Retina (tissue), 1 donor: ENCODE measurements around the gene PRKAR1B.

Experiments used
- DNase-seq: peaks from one replicate; pipeline ENCODE4 v3.0.0-alpha.2; 2016

The PRKAR1B gene

DNA sequence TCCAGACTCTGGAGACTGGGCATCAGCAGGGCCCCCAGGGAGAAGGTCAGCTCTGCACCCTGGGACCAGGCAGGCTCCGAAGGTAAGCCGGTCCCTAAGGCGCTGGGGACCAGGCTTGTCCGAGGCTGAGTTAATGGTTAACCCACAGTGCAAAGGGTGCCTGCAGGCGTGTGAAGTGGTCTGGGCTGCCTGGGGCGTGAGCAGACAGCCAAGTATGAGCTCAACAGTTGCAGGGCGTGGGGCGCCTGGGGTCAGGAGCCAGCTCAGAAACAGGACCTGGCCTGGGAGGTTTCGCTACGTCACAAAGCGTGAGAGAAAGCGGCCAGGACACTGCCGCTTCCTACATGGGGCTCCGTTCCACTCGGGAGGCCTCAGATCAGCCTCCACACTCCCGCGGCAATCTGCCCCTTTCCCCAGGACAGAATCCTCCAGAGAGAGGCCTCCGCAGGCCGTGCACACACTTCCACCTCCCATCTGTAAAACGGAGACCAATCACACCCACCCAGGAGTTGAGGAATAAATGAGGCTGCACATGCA, 223.4 kb downstream of the PRKAR1B start:
- no peak for DNase-seq

DNA sequence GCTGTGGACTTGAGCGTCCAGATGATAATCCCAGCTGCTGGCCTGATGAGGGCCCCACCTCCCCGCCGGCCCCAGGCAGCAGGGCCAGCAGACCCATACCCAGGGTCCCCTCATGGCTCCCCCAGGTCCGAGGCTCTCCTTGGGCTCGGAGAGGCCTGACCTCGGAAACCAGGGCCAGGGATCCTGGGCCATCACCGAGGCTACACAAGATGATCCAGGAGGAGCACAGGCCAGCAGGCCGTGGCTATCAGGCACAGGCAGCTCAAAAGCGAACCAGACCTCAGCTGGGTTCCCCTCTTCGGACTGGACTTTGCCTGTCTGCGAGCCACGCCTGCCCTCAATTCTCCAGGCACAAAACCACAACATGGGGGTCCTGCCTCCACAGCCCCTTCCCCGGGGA, 224.8 kb downstream of the PRKAR1B start:
- no peak for DNase-seq

DNA sequence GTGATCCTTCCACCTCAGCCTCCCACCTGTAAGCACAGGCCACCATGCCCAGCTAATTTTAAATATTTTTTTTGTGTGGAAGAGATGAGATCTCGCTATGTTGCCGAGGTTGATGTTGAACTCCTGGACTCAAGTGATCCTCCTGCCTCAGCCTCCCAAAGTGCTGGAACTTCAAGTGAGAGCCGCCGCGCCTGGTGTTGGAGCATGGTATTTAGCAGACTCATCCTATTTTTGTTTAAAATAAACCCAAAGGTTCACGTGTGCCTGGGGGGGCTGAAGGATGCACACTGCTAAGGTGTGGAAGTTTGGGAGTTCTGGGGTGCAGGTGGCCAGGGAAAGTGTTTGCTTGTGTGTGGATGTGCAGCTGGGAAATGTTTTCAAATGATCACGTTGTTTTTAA, 225.6 kb downstream of the PRKAR1B start:
- no peak for DNase-seq

GRCh38 chr7:500521-501420, 226.3 kb downstream of the PRKAR1B start:
- no peak for DNase-seq

GRCh38 chr7:499853-500485, 227.1 kb downstream of the PRKAR1B start:
- no peak for DNase-seq
